GM19455 (cell line): ENCODE measurements around the gene MAP1B.

Experiments
- ATAC-seq: cut with Tn5 transposase; IDR thresholded peaks from one replicate; pipeline ENCODE4 v1.9.1; 2021; ENCODE audit not compliant: unreplicated experiment

Gene MAP1B

GRCh38 chr5:72221541-72221940 lies 114.3 kb downstream of the MAP1B start:
- ATAC-seq = no peak

GRCh38 chr5:72222521-72222920 lies 115.2 kb downstream of the MAP1B start:
- no peak for ATAC-seq

GRCh38 chr5:72223371-72223770 lies 116.1 kb downstream of the MAP1B start:
- ATAC-seq = no peak

GRCh38 chr5:72224946-72225463 lies 117.7 kb downstream of the MAP1B start:
- ATAC-seq = no peak

- ATAC-seq = no peak
These were observed 118.5 kb downstream of the MAP1B start for GRCh38 chr5:72225741-72226140.

GRCh38 chr5:72226950-72227349 lies 119.7 kb downstream of the MAP1B start:
- ATAC-seq = no peak

GRCh38 chr5:72228960-72229359 lies 121.7 kb downstream of the MAP1B start:
- no peak for ATAC-seq

GRCh38 chr5:72231991-72232703 lies 124.9 kb downstream of the MAP1B start:
- ATAC-seq = no peak

GRCh38 chr5:72232838-72233237 lies 125.6 kb downstream of the MAP1B start:
- no peak for ATAC-seq

- ATAC-seq = no peak
These were observed 126.6 kb downstream of the MAP1B start for GRCh38 chr5:72233835-72234234.

GRCh38 chr5:72234265-72234700 lies 127.0 kb downstream of the MAP1B start:
- ATAC-seq = peak; percentile 80

GRCh38 chr5:72234868-72235267 lies 127.6 kb downstream of the MAP1B start:
- ATAC-seq = no peak

- no peak for ATAC-seq
These were observed 128.4 kb downstream of the MAP1B start for GRCh38 chr5:72235725-72236124.

GRCh38 chr5:72237415-72237814 lies 130.1 kb downstream of the MAP1B start:
- ATAC-seq = no peak

- ATAC-seq = no peak
These were observed 130.6 kb downstream of the MAP1B start for GRCh38 chr5:72237879-72238278.

GRCh38 chr5:72238712-72239445 lies 131.6 kb downstream of the MAP1B start:
- no peak for ATAC-seq

GRCh38 chr5:72241346-72242003 lies 134.2 kb downstream of the MAP1B start:
- no peak for ATAC-seq

GRCh38 chr5:72242796-72243475 lies 135.7 kb downstream of the MAP1B start:
- ATAC-seq = no peak

GRCh38 chr5:72243706-72244105 lies 136.4 kb downstream of the MAP1B start:
- no peak for ATAC-seq

GRCh38 chr5:72244862-72245371 lies 137.6 kb downstream of the MAP1B start:
- ATAC-seq = peak; percentile 82

GRCh38 chr5:72245546-72245945 lies 138.3 kb downstream of the MAP1B start:
- ATAC-seq = no peak
